ENCODE results near the gene VAV1.

VAV1 gene, protein sequence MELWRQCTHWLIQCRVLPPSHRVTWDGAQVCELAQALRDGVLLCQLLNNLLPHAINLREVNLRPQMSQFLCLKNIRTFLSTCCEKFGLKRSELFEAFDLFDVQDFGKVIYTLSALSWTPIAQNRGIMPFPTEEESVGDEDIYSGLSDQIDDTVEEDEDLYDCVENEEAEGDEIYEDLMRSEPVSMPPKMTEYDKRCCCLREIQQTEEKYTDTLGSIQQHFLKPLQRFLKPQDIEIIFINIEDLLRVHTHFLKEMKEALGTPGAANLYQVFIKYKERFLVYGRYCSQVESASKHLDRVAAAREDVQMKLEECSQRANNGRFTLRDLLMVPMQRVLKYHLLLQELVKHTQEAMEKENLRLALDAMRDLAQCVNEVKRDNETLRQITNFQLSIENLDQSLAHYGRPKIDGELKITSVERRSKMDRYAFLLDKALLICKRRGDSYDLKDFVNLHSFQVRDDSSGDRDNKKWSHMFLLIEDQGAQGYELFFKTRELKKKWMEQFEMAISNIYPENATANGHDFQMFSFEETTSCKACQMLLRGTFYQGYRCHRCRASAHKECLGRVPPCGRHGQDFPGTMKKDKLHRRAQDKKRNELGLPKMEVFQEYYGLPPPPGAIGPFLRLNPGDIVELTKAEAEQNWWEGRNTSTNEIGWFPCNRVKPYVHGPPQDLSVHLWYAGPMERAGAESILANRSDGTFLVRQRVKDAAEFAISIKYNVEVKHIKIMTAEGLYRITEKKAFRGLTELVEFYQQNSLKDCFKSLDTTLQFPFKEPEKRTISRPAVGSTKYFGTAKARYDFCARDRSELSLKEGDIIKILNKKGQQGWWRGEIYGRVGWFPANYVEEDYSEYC

GRCh38 chr19:6772028-6772865, at the start of gene VAV1:
Gene VAV1 (plus strand): TSS chr19:6772708. CDS start chr19:6772808, 100 bp downstream.
- peak; percentile 60 to 74 for DNase-seq (ENCODE audit: low read depth in 2 of 2, low spot score in 1 of 2)

DNA sequence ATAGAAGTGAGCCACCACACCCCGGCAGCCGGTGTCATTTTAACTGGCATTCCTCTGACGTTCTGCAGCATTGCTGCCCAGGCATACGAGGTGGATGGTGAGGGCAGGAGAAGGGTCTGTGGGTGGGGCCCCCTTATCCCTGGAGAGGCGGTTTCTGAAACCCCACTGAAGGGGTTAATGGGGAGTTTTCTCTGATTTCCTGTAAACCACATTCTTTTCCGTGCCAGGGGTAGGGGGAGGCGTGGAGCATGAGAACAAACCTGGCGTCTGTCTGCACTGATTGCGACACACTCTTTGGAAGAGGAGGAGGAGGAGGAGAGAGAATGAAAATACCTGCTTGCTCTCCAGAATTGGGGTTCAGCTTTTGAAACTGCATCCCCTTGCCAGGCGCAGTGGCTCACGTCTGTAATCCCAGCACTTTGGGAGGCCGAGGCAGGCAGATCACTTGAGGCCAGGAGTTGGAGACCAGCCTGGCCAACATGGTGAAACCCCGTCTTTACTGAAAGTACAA, 49.3 kb upstream of the VAV1 start:
- DNase-seq (ENCODE audit: low read depth in 2 of 2, low spot score in 1 of 2): no peak

- DNase-seq (ENCODE audit: low read depth in 2 of 2, low spot score in 1 of 2): no peak
Observed at GRCh38 chr19:6723738-6724137, 48.8 kb upstream of the VAV1 start.

DNA sequence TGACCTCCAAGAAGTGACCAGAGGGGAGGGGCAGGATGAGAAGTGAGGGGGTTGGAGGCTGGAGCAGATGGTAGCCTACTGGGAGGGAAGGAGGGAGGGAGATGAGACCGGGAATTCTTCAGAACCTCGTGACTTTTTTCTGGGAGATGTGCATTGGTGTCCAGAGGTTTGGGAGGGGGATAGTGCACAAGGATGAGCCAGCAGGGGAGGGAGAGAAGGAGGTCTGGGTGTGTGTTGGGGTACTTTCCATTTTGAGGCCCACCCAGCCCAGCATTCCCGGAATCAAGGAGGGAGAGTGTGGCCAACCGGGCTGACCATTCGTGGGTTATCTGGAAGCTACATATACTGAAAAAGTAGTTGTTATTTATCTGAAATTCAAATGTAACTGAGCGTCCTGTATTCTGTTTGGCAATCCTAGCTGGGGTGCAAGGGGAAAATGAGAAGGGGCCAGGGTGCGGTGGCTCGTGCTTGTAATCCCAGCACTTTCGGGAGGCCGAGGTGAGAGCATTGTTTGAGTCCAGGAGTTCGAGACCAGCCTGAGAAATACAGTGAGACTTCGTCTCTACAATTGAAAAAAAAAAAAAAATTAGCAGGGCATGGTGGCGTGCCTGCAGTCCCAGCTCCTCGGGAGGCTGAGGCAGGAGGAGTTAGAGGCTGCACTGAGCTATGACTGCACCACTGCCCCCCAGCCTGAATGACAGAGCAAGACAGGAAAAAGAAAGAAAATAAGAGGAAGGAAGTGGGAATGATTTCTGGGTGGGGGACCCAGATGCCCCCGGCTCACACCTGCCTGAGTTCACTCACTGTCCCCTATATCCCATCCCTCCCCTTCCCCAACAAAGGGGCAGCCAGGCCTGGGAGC, 47.6 kb upstream of the VAV1 start:
- DNase-seq (ENCODE audit: low read depth in 2 of 2, low spot score in 1 of 2): no peak

DNA sequence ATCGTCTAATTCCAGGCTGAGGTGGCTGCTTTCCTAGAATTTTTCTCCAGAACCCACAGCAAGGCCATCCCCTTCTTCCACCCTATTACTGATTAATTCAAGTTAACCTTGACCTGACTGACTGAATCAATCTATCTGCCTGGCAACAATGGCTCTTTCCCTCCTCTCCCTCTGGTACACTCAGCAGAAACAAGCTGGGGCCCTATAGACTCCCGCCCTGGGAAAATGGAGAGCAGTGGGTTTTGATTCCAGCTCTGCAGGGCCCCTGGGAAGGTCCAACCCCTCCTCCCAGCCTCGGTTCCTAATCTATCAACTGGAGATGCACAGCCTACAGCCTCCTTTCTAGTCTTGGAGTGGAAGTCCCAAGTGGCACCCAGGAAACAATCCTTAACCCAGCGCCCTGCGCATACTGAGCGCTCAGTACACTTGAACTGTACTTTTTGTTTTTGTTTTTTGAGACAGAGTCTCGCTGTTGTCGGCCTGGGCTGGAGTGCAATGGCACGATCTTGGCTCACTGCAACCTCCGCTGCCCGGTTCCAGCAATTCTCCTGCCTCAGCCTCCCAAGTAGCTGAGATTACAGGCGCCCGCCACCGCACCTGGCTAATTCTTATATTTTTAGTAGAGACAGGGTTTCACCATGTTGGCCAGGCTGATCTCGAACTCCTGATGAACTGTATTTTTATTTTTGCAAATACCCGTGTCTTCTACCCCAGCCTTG, 46.8 kb upstream of the VAV1 start:
- no peak for DNase-seq (ENCODE audit: low read depth in 2 of 2, low spot score in 1 of 2)

DNA sequence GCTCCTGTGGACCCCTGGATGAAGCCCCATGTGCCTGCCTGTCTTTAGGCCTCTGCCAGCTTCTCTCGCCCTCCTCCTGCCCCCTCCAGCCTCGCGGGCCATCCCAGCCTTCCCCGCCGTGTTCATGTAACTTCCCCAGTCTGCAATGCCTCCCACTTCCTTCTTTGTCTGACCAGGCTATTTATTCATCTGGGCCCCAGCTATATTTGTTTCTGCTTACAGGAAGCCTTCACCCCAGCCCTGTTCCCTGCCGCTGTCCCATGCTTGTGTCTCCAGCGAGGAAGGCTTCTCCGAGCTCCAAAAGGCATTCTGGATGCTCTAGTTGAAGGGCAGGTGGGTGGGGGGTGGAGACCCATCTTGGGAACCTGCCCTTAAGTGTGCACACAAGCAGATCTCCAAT, 44.2 kb upstream of the VAV1 start:
- no peak for DNase-seq (ENCODE audit: low read depth in 2 of 2, low spot score in 1 of 2)

DNA sequence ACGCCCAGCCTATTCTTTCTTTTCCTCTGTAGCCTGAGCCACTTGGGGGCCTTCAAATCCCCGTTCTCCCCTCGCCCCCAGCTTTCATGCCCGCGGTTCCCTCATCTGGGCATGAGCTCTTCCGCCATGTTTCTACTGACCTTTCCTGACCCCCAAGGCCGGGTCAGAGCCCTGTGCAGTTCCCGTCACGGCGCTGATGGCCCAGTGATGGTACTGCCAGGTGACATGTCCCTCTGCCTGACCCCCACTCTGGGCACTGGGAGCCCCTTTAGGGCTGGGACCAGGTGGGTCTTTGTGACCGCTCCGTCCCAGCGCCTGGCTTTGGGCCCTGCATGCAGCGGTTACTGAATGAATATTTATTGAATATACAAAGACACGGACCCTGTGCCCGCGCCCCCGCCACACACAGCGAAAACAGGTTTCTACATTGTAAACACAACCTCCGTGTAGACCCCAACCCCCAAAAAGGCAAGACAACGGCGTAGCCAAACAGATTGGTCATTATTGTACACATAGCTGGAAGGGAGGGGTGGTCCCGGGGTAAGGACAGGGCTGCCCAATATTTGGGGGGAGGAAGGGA, 42.8 kb upstream of the VAV1 start:
- DNase-seq (ENCODE audit: low read depth in 2 of 2, low spot score in 1 of 2): no peak

- DNase-seq (ENCODE audit: low read depth in 2 of 2, low spot score in 1 of 2): no peak
Observed at GRCh38 chr19:6730153-6730804, 42.2 kb upstream of the VAV1 start.

DNA sequence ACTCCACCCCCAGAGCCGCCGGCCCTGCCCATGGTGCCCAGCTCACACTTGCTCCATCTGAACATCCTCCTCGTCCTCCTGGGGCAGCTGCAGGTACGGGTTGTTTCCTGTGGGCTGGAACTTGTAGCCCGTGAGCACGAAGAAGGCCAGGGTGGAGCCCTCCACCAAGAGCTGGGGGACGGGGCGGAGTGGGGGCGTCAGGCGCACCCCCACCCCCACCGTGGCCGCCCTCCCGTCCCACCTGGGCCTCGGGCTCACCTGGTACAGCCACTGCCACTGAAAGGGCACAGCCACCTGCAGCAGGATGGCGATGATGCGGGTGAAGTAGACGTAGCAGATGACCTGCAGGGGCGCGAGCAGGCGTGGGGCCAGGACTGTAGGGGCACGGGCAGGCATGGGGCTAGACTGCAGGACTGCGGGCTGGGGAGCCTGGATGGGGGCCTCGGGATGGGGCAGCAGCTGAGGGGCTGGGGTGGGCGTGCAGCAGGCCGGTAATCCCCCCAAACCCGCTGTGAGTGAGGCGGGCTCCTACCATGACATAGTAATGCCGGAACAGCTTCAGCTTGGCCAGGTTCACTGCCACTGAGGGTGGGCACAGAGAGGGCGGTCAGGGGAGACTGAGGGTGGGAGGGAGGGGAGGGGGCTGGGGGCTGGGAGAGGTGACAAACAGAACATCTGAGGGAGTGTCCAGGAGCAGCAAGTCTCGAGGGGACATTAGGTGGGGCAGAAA, 41.4 kb upstream of the VAV1 start:
- DNase-seq (ENCODE audit: low read depth in 2 of 2, low spot score in 1 of 2): no peak

DNA sequence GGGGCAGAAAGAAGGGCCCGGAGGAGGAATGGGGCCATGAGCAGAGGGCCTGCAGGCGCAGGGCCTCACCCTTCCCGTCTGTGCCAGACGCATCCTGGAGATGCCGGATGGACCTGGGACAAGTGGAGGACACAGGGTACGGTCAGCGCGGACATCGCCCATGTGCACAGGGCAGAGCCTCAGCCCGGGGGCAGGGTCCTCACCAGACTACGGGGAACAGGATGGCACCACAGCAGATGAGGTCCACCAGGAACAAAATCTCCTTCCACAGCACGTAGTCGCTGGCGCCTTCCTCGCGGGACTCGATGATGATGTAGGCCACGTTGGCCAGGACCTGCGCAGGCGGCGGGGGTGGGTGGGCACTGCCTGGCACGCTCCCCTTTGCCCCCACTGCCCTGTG, 40.7 kb upstream of the VAV1 start:
- no peak for DNase-seq (ENCODE audit: low read depth in 2 of 2, low spot score in 1 of 2)

DNA sequence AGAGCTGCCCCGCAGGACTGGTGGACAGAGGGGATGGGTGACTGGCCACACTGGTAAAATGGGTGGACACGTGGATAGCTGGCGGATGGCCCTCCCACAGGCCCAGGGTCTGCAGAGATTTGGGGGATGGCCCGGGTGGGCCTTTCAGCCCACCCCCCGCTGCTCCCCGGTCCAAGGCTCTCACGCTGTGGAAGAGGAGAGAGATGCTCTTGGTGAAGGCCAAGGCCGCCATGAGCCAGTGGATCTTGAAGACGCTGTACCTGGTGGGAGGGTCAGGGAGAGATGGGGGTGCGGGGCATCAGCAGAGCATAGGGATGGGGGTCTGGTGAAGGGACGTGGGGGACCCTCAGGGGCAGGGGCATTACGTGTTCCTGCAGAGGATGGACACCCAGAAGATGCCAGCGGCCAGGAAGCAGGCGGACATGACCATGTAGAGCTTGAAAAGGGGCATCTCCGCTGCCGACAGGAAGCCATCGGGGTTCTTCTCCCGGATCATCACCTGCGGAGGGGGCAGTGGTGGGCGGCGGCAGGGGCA, 39.6 kb upstream of the VAV1 start:
- no peak for DNase-seq (ENCODE audit: low read depth in 2 of 2, low spot score in 1 of 2)

- no peak for DNase-seq (ENCODE audit: low read depth in 2 of 2, low spot score in 1 of 2)
Observed at GRCh38 chr19:6733338-6734095, 39.0 kb upstream of the VAV1 start.

DNA sequence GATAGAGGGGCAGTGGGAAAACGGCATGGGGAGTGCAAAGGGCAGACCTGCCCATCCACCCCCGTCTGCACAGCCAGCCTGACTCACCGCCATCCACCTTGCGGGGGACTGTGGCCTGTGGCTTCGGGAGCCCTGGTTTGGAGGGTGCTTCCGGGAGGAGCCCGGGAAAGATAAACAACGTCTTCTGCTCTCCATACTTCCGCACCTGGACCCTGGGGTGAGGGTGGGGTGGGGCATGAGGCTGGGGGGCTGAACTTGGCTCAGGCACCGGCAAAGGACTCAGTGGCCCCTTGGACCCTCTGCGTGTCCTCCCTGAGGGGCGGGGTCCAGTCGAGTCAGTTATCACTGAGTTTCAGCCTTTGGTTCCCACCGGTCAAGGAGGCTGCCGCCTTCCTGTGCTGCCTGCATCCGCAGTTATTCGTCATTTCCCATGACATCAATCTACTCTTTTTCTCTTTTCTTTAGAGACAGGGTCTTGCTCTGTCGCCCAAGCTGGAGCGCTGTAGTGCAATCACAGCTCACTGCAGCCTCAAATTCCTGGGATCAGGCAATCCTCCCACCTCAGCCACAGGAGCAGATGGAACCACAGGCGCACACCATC, 38.3 kb upstream of the VAV1 start:
- no peak for DNase-seq (ENCODE audit: low read depth in 2 of 2, low spot score in 1 of 2)

- no peak for DNase-seq (ENCODE audit: low read depth in 2 of 2, low spot score in 1 of 2)
Observed at GRCh38 chr19:6735181-6735911, 37.2 kb upstream of the VAV1 start.

GRCh38 chr19:6736169-6736916, 36.2 kb upstream of the VAV1 start:
- peak; percentile 23 to 39 for DNase-seq (ENCODE audit: low read depth in 2 of 2, low spot score in 1 of 2)

Data from stimulated activated CD8-positive, alpha-beta memory T cell treated with anti-CD3 and anti-CD28 coated beads, Interleukin-4, amount 100 ng/mL, for 1 hour (primary cell).